ENCODE measurements around the gene RNF145. TPM values are rescaled to one million over a fixed set of nuclear protein-coding genes. Genes with fewer than 3 reads are reported as not detected.

The RNF145 gene
- total RNA-seq, 2 experiments from 2014 or later, result 91.4 to 91.8 TPM

- ChIA-PET POLR2A (no interaction called here), CTCF (no interaction called here)
Measured at GRCh38 chr5:159223469-159223868, 14.1 kb upstream of the RNF145 start.

- ChIA-PET POLR2A (no interaction called here), CTCF (no interaction called here)
Measured at GRCh38 chr5:159220206-159220605, 10.9 kb upstream of the RNF145 start.

GRCh38 chr5:159218595-159219023 is 9.3 kb upstream of the RNF145 start:
- POLR2A ChIA-PET, result no interaction called here
- CTCF ChIA-PET, result interaction anchor here (0.7 kb wide), 1 partner anchor 24 kb away, joined by 3 read pairs; no protein-coding TSS in a partner anchor

- POLR2A ChIA-PET, result interaction anchor here (1.4 kb wide), 1 partner anchor 9 kb away, joined by 3 read pairs; no protein-coding TSS in a partner anchor
- CTCF ChIA-PET, result no interaction called here
Measured at GRCh38 chr5:159217236-159217635, 7.9 kb upstream of the RNF145 start.

- POLR2A ChIA-PET, result interaction anchor here (1.4 kb wide), 1 partner anchor 8 kb away, joined by 3 read pairs; no protein-coding TSS in a partner anchor
- CTCF ChIA-PET, result no interaction called here
Measured at GRCh38 chr5:159216454-159216853, 7.1 kb upstream of the RNF145 start.

- CTCF ChIA-PET, result no interaction called here
- POLR2A ChIA-PET, result interaction anchor here (1.4 kb wide), 1 partner anchor 8 kb away, joined by 3 read pairs; no protein-coding TSS in a partner anchor
Measured at GRCh38 chr5:159215886-159216285, 6.5 kb upstream of the RNF145 start.

- ChIA-PET POLR2A (no interaction called here), CTCF (no interaction called here)
Measured at GRCh38 chr5:159214486-159215271, 5.3 kb upstream of the RNF145 start.

- ChIA-PET POLR2A (no interaction called here), CTCF (no interaction called here)
Measured at GRCh38 chr5:159212657-159213462, 3.5 kb upstream of the RNF145 start.

- POLR2A ChIA-PET, result no interaction called here
- CTCF ChIA-PET, result interaction anchor here (0.7 kb wide), 1 partner anchor 55 kb away, joined by 3 read pairs; no protein-coding TSS in a partner anchor
Measured at GRCh38 chr5:159211729-159212174, 2.4 kb upstream of the RNF145 start.

GRCh38 chr5:159210846-159211245 is 1.5 kb upstream of the RNF145 start:
- ChIA-PET POLR2A (no interaction called here), CTCF (no interaction called here)

GRCh38 chr5:159210210-159210661 is 883 bp upstream of the RNF145 start:
- ChIA-PET POLR2A (no interaction called here), CTCF (no interaction called here)

GRCh38 chr5:159208514-159209437 is 577 bp downstream of the RNF145 start:
- POLR2A ChIA-PET, result interaction anchor here (1.1 to 1.9 kb wide), 3 partner anchors 8 to 55 kb away, joined by 3 to 8 read pairs (median 3); no protein-coding TSS in a partner anchor

GRCh38 chr5:159207686-159208513 is 1.5 kb downstream of the RNF145 start:
- ChIA-PET CTCF (interaction anchor here (0.6 to 1.6 kb wide), 2 partner anchors 51 to 1129 kb away, joined by 3 to 4 read pairs; no protein-coding TSS in a partner anchor), POLR2A (interaction anchor here (0.5 to 1.9 kb wide), 8 partner anchors 9 to 60 kb away, joined by 3 to 8 read pairs (median 3); no protein-coding TSS in a partner anchor)

More at GRCh38 chr5:159208514-159209437, 577 bp downstream of the RNF145 start:
- CTCF ChIA-PET, result interaction anchor here (0.6 kb wide), 1 partner anchor 1128 kb away, joined by 3 read pairs; no protein-coding TSS in a partner anchor

GRCh38 chr5:159207222-159207685 is 2.1 kb downstream of the RNF145 start:
- CTCF ChIA-PET, result interaction anchor here (1.6 kb wide), 1 partner anchor 50 kb away, joined by 4 read pairs; no protein-coding TSS in a partner anchor
- POLR2A ChIA-PET, result interaction anchor here (0.5 to 1.9 kb wide), 8 partner anchors 9 to 60 kb away, joined by 3 to 8 read pairs (median 3); no protein-coding TSS in a partner anchor

GRCh38 chr5:159206818-159207217 is 2.5 kb downstream of the RNF145 start:
- CTCF ChIA-PET, result interaction anchor here (0.9 to 1.6 kb wide), 2 partner anchors 22 to 50 kb away, joined by 3 to 4 read pairs; no protein-coding TSS in a partner anchor

GRCh38 chr5:159206368-159206767 is 3.0 kb downstream of the RNF145 start:
- CTCF ChIA-PET, result interaction anchor here (0.9 kb wide), 1 partner anchor 21 kb away, joined by 3 read pairs; no protein-coding TSS in a partner anchor
- POLR2A ChIA-PET, result interaction anchor here (0.9 kb wide), 1 partner anchor 16 kb away, joined by 3 read pairs; no protein-coding TSS in a partner anchor

More at GRCh38 chr5:159206818-159207217, 2.5 kb downstream of the RNF145 start:
- POLR2A ChIA-PET, result interaction anchor here (0.9 to 1.9 kb wide), 3 partner anchors 17 to 57 kb away, joined by 3 to 8 read pairs (median 3); no protein-coding TSS in a partner anchor

GRCh38 chr5:159203351-159203750 is 6.0 kb downstream of the RNF145 start:
- POLR2A ChIA-PET, result no interaction called here
- CTCF ChIA-PET, result no interaction called here

Data from activated CD8-positive, alpha-beta memory T cell treated with anti-CD3 and anti-CD28 coated beads for 36 hours (primary cell).